Amygdala (tissue), 56 donors: ENCODE data around the gene TRPM2.
"Not testable (repeated sequence)": the region's sequence is repeated elsewhere in the genome, so short reads cannot be mapped to it uniquely, and the experiment has no call there.

Source experiments
- DNase-seq, 56 donors: peaks; one replicate each; lab custom pipeline; 2025; lab: John Stamatoyannopoulos, UW

The TRPM2 gene

GRCh38 chr21:44351535-44352252, 1.7 kb upstream of the TRPM2 start:
- DNase-seq, result no peak

DNA sequence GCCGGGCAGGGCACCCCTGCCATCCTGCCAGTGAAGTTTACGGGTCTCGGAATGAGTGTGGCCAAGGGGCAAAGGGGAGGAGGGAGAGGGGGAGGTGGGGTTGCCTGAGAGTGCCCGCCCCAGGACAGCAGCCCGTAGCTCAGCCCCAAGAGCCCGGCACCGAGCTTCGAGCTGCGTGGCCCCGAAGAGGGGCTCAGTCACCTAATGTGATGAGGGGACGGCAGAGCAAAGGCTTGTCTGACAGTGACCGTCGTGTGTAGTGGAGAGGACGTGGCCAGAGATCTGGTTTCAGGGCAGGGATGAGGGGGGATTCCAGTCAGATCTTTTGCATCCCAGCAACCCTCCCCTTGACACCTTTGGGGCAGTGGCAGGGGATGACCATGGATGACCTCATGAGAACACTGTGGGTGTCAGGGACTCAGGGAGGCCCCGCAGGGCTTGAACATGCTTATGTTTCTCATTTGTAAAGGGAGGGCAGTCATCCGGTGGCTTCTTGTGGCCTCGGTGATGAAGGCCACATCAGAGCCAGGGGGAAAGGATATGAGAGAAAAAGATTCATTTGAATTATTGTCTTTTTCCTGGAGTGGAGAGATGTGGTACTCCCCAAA, 1.1 kb upstream of the TRPM2 start:
- DNase-seq, result no peak

- no peak for DNase-seq
These were observed 582 bp downstream of the TRPM2 start for GRCh38 chr21:44354001-44354405.

GRCh38 chr21:44354775-44355771, 1.7 kb downstream of the TRPM2 start:
- no peak for DNase-seq

DNA sequence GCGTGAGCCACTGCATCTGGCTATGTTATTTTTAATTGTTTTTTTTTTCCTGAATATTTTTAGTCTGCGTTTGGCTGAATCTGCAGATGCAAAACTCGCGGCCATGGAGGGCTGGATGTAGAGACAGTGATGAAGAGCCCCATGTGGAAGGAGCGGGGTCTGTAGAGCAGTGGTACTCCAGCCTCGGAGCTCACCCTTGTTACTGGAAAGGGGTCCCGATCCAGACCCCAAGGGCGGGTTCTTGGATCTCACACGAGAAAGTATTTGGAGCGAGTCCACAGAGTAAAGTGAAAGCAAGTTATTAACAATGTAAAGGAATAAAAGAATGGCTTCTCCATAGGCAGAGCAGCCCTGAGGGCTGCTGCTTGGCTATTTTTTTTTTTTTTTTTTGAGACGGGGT, 2.7 kb downstream of the TRPM2 start:
- DNase-seq, result no peak

- DNase-seq, result no peak
These were observed 3.2 kb downstream of the TRPM2 start for GRCh38 chr21:44356636-44357035.

DNA sequence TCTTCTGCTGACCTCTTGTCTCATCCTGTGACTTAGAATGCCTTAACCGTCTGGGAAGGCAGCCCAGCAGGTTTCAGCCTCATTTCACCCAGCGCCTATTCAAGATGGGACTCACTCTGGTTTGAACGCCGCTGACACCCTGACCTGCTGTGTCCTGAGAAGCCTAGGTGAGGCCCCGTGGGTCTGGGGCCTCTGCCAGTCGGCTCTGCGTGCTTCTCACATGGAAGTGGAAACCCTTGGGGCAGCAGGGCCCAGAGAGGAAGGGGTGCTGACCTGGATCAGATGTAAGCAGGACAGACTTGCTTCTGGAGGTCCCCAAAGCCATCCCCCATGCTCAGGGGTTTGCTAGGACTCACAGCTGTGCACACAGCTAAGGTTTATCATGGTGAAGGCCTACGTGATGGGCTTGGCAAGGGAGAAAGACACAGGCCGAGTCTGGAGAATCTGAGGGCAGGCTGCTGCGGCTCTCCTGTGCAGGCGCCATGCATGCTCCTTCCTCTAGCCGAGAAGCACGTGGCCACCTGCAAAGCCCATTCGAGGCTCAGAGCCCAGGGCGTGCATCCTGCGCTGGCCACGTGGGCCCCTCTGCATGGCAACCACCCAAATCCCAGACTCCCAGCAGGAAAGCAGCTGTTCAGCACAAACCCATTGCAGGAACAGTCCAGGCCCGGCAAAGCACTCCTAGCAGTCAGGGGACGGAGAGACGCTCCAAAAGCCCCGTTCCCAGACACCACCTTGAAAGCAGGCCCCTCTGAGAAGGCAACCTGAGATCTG, 3.8 kb downstream of the TRPM2 start:
- DNase-seq, result no peak

DNA sequence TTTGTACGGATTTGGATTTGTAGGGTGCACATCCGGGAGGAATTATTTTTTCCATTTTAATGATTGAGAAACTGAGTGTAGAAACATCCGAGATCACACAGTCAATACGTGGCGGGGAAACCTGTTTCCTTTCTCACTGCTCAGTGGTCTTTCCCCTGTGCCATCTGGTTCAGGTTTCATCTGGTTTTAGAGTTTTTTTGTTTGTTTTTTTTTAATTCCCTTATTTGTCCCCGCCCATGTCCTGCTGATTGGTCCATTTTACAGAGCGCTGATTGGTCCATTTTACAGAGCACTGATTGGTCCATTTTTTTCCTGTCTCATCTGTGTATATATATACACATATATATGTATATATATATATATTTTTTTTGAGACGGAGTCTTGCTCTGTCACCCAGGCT, 6.0 kb downstream of the TRPM2 start:
- no peak for DNase-seq

DNA sequence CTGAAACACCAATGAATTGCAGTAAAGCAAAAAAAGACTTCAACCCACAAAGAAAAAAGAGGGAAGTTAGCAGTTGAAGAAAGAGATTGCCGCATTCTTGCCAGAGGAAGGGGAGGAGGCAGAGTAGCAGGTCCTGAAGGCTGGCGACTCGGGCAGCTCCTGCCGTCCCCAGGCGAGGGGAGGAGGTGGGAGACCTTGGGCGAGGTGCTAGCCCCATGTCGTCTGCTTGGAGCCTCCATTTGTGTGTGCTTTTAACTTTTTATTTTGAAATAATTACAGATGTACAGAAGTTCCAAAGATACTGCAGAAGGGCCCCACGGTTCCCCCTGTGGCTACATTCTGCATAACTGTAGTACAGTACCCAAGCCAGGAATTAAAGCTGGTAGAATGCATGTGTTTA, 6.7 kb downstream of the TRPM2 start:
- DNase-seq, result no peak

- not testable (repeated sequence) for DNase-seq
These were observed 8.5 kb downstream of the TRPM2 start for GRCh38 chr21:44361903-44362302.

GRCh38 chr21:44363278-44363677, 9.9 kb downstream of the TRPM2 start:
- DNase-seq, result no peak

GRCh38 chr21:44364151-44365053, 11.0 kb downstream of the TRPM2 start:
- DNase-seq, result no peak

- no peak for DNase-seq
These were observed 12.0 kb downstream of the TRPM2 start for GRCh38 chr21:44365251-44365966.

DNA sequence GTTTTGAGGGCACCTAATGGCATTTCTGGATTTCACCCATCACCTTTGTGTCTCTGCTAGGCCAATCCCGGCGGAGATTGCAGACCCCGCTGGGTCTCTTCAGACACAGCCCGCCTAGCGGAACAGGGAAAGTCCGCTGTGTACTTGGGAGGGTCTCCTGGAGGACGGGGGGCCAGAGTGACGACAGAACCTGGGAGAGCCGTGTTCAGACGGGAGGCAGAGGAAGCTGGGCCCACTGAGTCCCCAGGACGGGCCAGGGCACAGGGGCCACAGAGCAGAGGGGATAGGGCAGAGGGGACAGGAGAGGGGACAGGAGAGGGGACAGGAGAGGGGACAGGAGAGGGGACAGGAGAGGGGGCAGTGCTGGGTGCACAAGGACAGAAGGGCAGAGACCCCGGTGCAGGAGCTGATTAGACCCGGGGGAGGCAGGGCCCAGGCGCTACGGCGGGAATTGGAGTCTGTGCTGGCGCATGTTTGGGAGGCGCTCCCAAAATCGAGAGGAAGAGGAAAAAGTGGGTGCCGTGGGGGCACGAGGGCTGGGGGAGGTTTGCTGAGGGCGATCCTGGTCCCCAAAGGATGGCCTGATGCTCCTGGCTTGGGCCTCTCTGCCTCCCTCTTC, 12.7 kb downstream of the TRPM2 start:
- DNase-seq, result no peak

GRCh38 chr21:44366586-44367211, 13.3 kb downstream of the TRPM2 start:
- no peak for DNase-seq

GRCh38 chr21:44368711-44369446, 15.5 kb downstream of the TRPM2 start:
- DNase-seq, result peak in 1 of 56 donors; percentile 21
